DND-41 (cell line): ENCODE data around the gene SOCS7.

ENCODE experiments used
- ATAC-seq: fragments of 200-7000 bp; cut with Tn5 transposase; 3 replicates; pipeline ENCODE4 v1.9.1; 2021; ENCODE audit warnings: low read depth; ENCODE audit not compliant: insufficient read depth
- DNase-seq: peaks from one replicate; pipeline ENCODE4 v3.0.0-alpha.2; 2020
- H2AFZ ChIP-seq: 2 replicates; pipeline ENCODE4 v1.6.0; 2012; ENCODE audit warnings: low read depth, low read length
- H3K27ac ChIP-seq: 2 replicates; pipeline ENCODE4 v1.5.1; 2012; ENCODE audit warnings: low read length, inconsistent platforms
- H3K27me3 ChIP-seq: fragments of 200-600 bp; sonication (generic); 2 replicates; pipeline ENCODE4 v1.6.0; 2012; ENCODE audit warnings: low read length, mild to moderate bottlenecking, inconsistent platforms; ENCODE audit not compliant: insufficient read depth, poor library complexity
- H3K36me3 ChIP-seq: 2 replicates; pipeline ENCODE4 v1.5.1; 2012; ENCODE audit warnings: low read length, inconsistent platforms; ENCODE audit not compliant: insufficient read depth
- H3K4me1 ChIP-seq: 2 replicates; pipeline ENCODE4 v1.5.1; 2012; ENCODE audit warnings: mild to moderate bottlenecking, low read length; ENCODE audit not compliant: insufficient read depth
- H3K4me2 ChIP-seq: 2 replicates; pipeline ENCODE4 v1.6.0; 2012; ENCODE audit warnings: mild to moderate bottlenecking, moderate library complexity, low read length, inconsistent platforms; ENCODE audit not compliant: insufficient read depth
- H3K4me3 ChIP-seq, 2 experiments: fragments of 200-600 bp in 1 of 2; shearing (Covaris generic) in 1 of 2; 2 replicates each; pipeline ENCODE4 v1.5.1; 2012 to 2016; ENCODE audit warnings: inconsistent platforms in 2 of 2, low read length in 2 of 2, mild to moderate bottlenecking in 2 of 2, low read depth in 1 of 2, moderate library complexity in 1 of 2
- H3K79me2 ChIP-seq: 2 replicates; pipeline ENCODE4 v1.6.0; 2012; ENCODE audit warnings: low read length, inconsistent platforms; ENCODE audit not compliant: insufficient read depth
- H3K9ac ChIP-seq: 2 replicates; pipeline ENCODE4 v1.6.0; 2012; ENCODE audit warnings: low read depth, mild to moderate bottlenecking, inconsistent platforms, low read length, moderate library complexity
- H3K9me3 ChIP-seq: 2 replicates; pipeline ENCODE4 v1.5.1; 2012; ENCODE audit warnings: low read length, moderate library complexity, mild to moderate bottlenecking, inconsistent platforms; ENCODE audit not compliant: insufficient read depth, severe bottlenecking
- H4K20me1 ChIP-seq: 2 replicates; pipeline ENCODE4 v1.6.0; 2012; ENCODE audit warnings: low read length; ENCODE audit not compliant: insufficient read depth
- CTCF ChIP-seq: IDR thresholded peaks from 2 replicates; pipeline ENCODE4 v1.5.1; 2012; ENCODE audit warnings: borderline replicate concordance, low read length, moderate library complexity, mild to moderate bottlenecking; ENCODE audit not compliant: poor library complexity, severe bottlenecking; ENCODE audit errors: extremely low read depth
- EZH2 ChIP-seq: IDR thresholded peaks from 3 replicates; pipeline ENCODE4 v1.6.1; 2012; ENCODE audit warnings: borderline replicate concordance, low read depth, mild to moderate bottlenecking, moderate library complexity, low read length, inconsistent platforms; ENCODE audit not compliant: severe bottlenecking

Gene SOCS7

GRCh38 chr17:38324141-38324697 is 27.4 kb upstream of the SOCS7 start:
- Histone ChIP-seq H3K79me2 (no peaks in the 10 kb centered on the region), H3K4me3 (no peak overlapping the region), H3K9ac (no peak overlapping the region), H3K36me3 (peaks cover 34% of the 10 kb centered on the region), H3K27ac (no peak overlapping the region), H3K4me1 (no peaks in the 10 kb centered on the region), H3K4me2 (no peak overlapping the region), H3K9me3 (no peaks in the 10 kb centered on the region), H2AFZ (no peak overlapping the region), H3K27me3 (no peaks in the 10 kb centered on the region), H4K20me1 (no peaks in the 10 kb centered on the region)
- no peak for TF ChIP-seq CTCF
- TF ChIP-seq EZH2: no peak
- ATAC-seq (no peak), DNase-seq (no peak)

GRCh38 chr17:38324772-38325171 is 26.9 kb upstream of the SOCS7 start:
- DNase-seq (no peak), ATAC-seq (no peak)
- H3K4me3 ChIP-seq: no peak overlapping the region
- H2AFZ ChIP-seq: no peak overlapping the region
- H4K20me1 ChIP-seq: no peaks in the 10 kb centered on the region
- no peak overlapping the region for H3K9ac ChIP-seq
- no peak overlapping the region for H3K4me2 ChIP-seq
- H3K9me3 ChIP-seq: no peaks in the 10 kb centered on the region
- H3K27me3 ChIP-seq: no peaks in the 10 kb centered on the region
- H3K27ac ChIP-seq: no peak overlapping the region
- H3K79me2 ChIP-seq: no peaks in the 10 kb centered on the region
- H3K4me1 ChIP-seq: no peaks in the 10 kb centered on the region
- H3K36me3 ChIP-seq: peaks cover 30% of the 10 kb centered on the region
- TF ChIP-seq CTCF (no peak), EZH2 (no peak)

DNA sequence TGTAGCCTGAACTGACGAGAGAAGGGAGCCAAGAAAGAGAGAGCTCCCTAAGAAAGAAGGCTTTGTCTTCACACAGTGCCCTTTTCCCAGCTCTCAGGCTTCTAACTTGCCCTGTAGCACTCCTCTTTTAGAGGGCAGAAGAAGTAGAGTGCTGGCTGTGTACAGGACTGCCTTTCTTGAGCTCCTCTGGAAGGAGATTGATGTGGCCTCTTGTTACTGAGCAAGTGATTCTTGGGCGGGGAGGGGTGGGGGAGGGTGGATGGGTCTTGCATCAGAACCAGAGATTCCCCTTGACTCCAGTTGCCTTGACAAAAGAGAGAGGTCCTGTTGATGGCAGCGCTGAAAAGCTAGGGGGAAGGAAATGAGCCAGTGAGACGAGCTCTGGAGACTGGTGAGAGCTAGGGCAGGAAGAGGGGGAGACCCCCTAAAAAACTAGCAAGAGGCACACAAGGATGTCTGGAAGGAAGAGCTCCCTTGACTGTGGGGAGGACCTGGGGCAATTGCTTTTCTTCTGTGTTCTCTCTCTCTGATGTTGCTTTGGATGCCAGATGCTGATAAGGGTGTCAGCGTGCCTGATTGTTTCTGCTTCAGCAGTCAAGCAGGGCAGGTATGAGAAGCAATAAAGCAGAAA is 26.3 kb upstream of the SOCS7 start:
- H3K4me3 ChIP-seq: no peak overlapping the region
- peaks cover 27% of the 10 kb centered on the region for H3K36me3 ChIP-seq
- no peak overlapping the region for H3K9ac ChIP-seq
- DNase-seq: no peak
- no peaks in the 10 kb centered on the region for H3K27me3 ChIP-seq
- no peak for TF ChIP-seq CTCF
- no peak for TF ChIP-seq EZH2
- no peak overlapping the region for H2AFZ ChIP-seq
- no peak overlapping the region for H3K27ac ChIP-seq
- H4K20me1 ChIP-seq: no peaks in the 10 kb centered on the region
- ATAC-seq: 0 out of 3 replicates have a peak, but pooled peaks have one; percentile 13
- H3K9me3 ChIP-seq: no peaks in the 10 kb centered on the region
- H3K79me2 ChIP-seq: no peaks in the 10 kb centered on the region
- H3K4me1 ChIP-seq: no peaks in the 10 kb centered on the region
- no peak overlapping the region for H3K4me2 ChIP-seq
